Measurements from ENCODE around the gene TIMM44. TPM values are rescaled to one million over a fixed set of nuclear protein-coding genes. Genes with fewer than 3 reads are reported as not detected.

The TIMM44 gene
- polyA plus RNA-seq, 1 of the 3 experiments (the other 2 are of a cell fraction) = 49.7 TPM

DNA sequence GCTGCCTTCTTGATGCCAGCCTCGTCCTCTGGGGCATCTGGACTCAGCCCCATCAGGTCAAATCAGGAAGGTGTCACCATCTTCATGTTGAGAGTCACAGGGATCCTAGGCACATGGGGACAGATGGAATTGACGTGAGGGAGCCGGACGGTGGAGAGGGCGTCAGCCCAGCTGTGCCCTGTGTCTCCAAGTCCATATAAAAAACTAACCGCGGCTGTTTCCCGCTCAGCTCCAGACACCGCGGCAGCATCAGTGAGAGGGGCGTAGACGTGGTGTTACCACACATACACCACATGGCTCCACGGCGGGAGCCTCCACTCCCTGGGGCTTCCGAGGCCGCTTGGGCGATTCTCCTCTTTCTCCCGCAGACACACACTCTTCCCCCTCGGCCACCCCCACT, 63.6 kb downstream of the TIMM44 start:
- no peak overlapping the region for H2AFZ ChIP-seq (ENCODE audit: low read depth)
- 86% methylated on average over 19 of the region's 19 CpGs for WGBS (ENCODE audit: low lambda C conversion rate)
- no peak overlapping the region for H3K9ac ChIP-seq
- H3K4me3 ChIP-seq (ENCODE audit: low read depth in 2 of 2, low read length in 1 of 2) = no peak overlapping the region
- DNase-seq = no peak
- POLR2A ChIA-PET = no interaction called here
- H3K27me3 ChIP-seq (ENCODE audit: insufficient read depth) = no peaks in the 10 kb centered on the region
- CTCF ChIA-PET = no interaction called here
- no peak overlapping the region for H3K4me2 ChIP-seq
- H4K20me1 ChIP-seq (ENCODE audit: insufficient read depth) = no peaks in the 10 kb centered on the region
- H3K4me1 ChIP-seq (ENCODE audit: control insufficient read depth in 1 of 2, insufficient read depth in 2 of 2, low read depth in 1 of 2, low read length in 1 of 2) = peaks cover 0 to 2% of the 10 kb centered on the region in 2 experiments; a peak in 1 of 4 replicates
- no peaks in the 10 kb centered on the region for H3K79me2 ChIP-seq (ENCODE audit: insufficient read depth)
- H3F3A ChIP-seq (replicated peaks; ENCODE audit: insufficient read depth) = no peaks in the 10 kb centered on the region
- H3K9me2 ChIP-seq = no peaks in the 10 kb centered on the region
- H3K27ac ChIP-seq (ENCODE audit: low read depth in 2 of 2, low read length in 1 of 2) = no peak overlapping the region
- H3K36me3 ChIP-seq (replicated peaks in 1 of 2; ENCODE audit: control insufficient read depth in 1 of 2, insufficient read depth in 2 of 2, low read length in 1 of 2) = no peaks in the 10 kb centered on the region
- no peaks in the 10 kb centered on the region for H3K9me3 ChIP-seq
- TF ChIP-seq EP300 (IDR thresholded peaks at IDR 0.05; ENCODE audit: borderline replicate concordance in 1 of 2, low read depth in 1 of 2, low read length in 1 of 2) = no peak
- no peak for TF ChIP-seq ELF1 (IDR thresholded peaks at IDR 0.05)
- TF ChIP-seq SMC3 (IDR thresholded peaks at IDR 0.05; ENCODE audit: low read depth, low read length) = no peak
- TF ChIP-seq TCF12 (IDR thresholded peaks at IDR 0.05) = no peak
- no peak for TF ChIP-seq RFX5 (IDR thresholded peaks at IDR 0.05; ENCODE audit: low read length)
- no peak for TF ChIP-seq POLR2AphosphoS5 (IDR thresholded peaks at IDR 0.05; ENCODE audit: low read depth, low read length)
- TF ChIP-seq, protein P1, sequence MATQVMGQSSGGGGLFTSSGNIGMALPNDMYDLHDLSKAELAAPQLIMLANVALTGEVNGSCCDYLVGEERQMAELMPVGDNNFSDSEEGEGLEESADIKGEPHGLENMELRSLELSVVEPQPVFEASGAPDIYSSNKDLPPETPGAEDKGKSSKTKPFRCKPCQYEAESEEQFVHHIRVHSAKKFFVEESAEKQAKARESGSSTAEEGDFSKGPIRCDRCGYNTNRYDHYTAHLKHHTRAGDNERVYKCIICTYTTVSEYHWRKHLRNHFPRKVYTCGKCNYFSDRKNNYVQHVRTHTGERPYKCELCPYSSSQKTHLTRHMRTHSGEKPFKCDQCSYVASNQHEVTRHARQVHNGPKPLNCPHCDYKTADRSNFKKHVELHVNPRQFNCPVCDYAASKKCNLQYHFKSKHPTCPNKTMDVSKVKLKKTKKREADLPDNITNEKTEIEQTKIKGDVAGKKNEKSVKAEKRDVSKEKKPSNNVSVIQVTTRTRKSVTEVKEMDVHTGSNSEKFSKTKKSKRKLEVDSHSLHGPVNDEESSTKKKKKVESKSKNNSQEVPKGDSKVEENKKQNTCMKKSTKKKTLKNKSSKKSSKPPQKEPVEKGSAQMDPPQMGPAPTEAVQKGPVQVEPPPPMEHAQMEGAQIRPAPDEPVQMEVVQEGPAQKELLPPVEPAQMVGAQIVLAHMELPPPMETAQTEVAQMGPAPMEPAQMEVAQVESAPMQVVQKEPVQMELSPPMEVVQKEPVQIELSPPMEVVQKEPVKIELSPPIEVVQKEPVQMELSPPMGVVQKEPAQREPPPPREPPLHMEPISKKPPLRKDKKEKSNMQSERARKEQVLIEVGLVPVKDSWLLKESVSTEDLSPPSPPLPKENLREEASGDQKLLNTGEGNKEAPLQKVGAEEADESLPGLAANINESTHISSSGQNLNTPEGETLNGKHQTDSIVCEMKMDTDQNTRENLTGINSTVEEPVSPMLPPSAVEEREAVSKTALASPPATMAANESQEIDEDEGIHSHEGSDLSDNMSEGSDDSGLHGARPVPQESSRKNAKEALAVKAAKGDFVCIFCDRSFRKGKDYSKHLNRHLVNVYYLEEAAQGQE (IDR thresholded peaks at IDR 0.05; ENCODE audit: low read depth, low read length) = no peak
- TF ChIP-seq GATA2 (CRISPR knock-in tag; IDR thresholded peaks at IDR 0.05) = no peak
- no peak for TF ChIP-seq SIN3A (IDR thresholded peaks at IDR 0.05; ENCODE audit: borderline replicate concordance, low read depth, low read length)
- no peak for TF ChIP-seq TAF1 (IDR thresholded peaks at IDR 0.05; ENCODE audit: borderline replicate concordance, low read depth, low read length)

DNA sequence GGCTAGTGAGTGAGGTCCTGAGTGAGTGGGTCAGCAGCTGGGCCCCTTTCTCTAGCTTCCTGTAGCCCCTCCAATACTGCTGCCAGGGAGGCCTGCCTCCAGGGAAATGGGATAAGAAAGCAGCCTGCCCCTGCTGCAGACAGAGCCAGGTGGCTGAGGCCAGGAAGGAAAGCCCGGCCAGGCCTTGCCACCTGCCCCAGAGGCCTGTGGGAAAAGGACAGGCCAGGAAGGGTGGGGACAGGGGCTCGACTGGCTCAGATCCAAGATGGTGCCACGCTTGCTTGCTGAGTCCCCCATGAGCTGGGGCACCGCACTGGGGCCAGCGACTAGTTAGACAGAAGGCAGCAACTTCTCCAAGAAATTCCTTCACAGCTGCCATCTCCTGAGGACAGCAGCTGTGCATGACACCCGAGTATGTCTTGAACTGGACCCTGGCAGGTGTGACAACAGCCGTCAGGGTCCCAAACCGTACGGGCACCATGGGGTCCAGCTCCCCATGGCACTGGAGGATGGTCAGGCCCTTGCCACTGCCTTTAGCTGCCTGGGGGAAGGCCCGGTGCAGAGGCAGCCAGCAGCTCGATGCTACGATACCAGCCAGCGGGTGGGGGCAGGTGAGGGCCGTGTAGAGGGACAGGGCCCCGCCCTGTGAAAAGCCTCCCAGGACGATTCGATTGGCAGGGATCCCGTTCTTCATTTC, 64.2 kb downstream of the TIMM44 start:
- no peaks in the 10 kb centered on the region for H3K27me3 ChIP-seq (ENCODE audit: insufficient read depth)
- H2AFZ ChIP-seq (ENCODE audit: low read depth) = no peak overlapping the region
- H3K79me2 ChIP-seq (ENCODE audit: insufficient read depth) = no peaks in the 10 kb centered on the region
- no peak overlapping the region for H3K4me3 ChIP-seq (ENCODE audit: low read depth in 2 of 2, low read length in 1 of 2)
- H3K27ac ChIP-seq (ENCODE audit: low read depth in 2 of 2, low read length in 1 of 2) = no peak overlapping the region
- CTCF ChIA-PET = interaction anchor here (0.8 kb wide), 1 partner anchor 17 kb away, joined by 4 read pairs; no protein-coding TSS in a partner anchor
- H3K9me3 ChIP-seq = no peaks in the 10 kb centered on the region
- TF ChIP-seq, protein P2, sequence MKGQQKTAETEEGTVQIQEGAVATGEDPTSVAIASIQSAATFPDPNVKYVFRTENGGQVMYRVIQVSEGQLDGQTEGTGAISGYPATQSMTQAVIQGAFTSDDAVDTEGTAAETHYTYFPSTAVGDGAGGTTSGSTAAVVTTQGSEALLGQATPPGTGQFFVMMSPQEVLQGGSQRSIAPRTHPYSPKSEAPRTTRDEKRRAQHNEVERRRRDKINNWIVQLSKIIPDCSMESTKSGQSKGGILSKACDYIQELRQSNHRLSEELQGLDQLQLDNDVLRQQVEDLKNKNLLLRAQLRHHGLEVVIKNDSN (IDR thresholded peaks at IDR 0.05; ENCODE audit: borderline replicate concordance, low read depth) = no peak
- TF ChIP-seq TAF1 (IDR thresholded peaks at IDR 0.05; ENCODE audit: borderline replicate concordance, low read depth, low read length) (no peak), NFIC (IDR thresholded peaks at IDR 0.05; ENCODE audit: borderline replicate concordance) (no peak)
- H3K4me2 ChIP-seq = no peak overlapping the region
- POLR2A ChIA-PET = no interaction called here
- H3K36me3 ChIP-seq (replicated peaks in 1 of 2; ENCODE audit: control insufficient read depth in 1 of 2, insufficient read depth in 2 of 2, low read length in 1 of 2) = no peaks in the 10 kb centered on the region
- WGBS (ENCODE audit: low lambda C conversion rate) = 88% methylated on average over 14 of the region's 18 CpGs
- no peaks in the 10 kb centered on the region for H4K20me1 ChIP-seq (ENCODE audit: insufficient read depth)
- H3K9me2 ChIP-seq = no peaks in the 10 kb centered on the region
- no peak overlapping the region for H3K9ac ChIP-seq
- H3F3A ChIP-seq (replicated peaks; ENCODE audit: insufficient read depth) = no peaks in the 10 kb centered on the region
- no peak for DNase-seq
- H3K4me1 ChIP-seq (ENCODE audit: control insufficient read depth in 1 of 2, insufficient read depth in 2 of 2, low read depth in 1 of 2, low read length in 1 of 2) = peaks cover 0 to 4% of the 10 kb centered on the region in 2 experiments; a peak in 1 of 4 replicates

Measured in SK-N-SH (cell line).